Left renal pelvis (tissue), 4 donors: ENCODE measurements around the gene THADA. TPM values are rescaled to one million over a fixed set of nuclear protein-coding genes. Genes with fewer than 3 reads are reported as not detected.
A peak's percentile ranks its signal among the peaks of the same experiment; 100 is the strongest.
"Not testable (repeated sequence)": the region's sequence is repeated elsewhere in the genome, so short reads cannot be mapped to it uniquely, and the experiment has no call there.

Source experiments
- DNase-seq, 4 donors: peaks; one replicate each; pipeline ENCODE4 v3.0.0-alpha.2; 2013; ENCODE audit warnings: low read depth in 4 of 4, low spot score in 3 of 4
- polyA plus RNA-seq, 4 donors: library from polyadenylated mRNA; unstranded; fragments of 120-200 nt; gene quantifications; one replicate each; pipeline ENCODE4 v1.2.1, GENCODE V29; 2013; ENCODE audit not compliant: insufficient read length in 4 of 4

The THADA gene
- polyA plus RNA-seq, 4 donors: 19.9 to 38.6 (median 33.6) TPM

DNA sequence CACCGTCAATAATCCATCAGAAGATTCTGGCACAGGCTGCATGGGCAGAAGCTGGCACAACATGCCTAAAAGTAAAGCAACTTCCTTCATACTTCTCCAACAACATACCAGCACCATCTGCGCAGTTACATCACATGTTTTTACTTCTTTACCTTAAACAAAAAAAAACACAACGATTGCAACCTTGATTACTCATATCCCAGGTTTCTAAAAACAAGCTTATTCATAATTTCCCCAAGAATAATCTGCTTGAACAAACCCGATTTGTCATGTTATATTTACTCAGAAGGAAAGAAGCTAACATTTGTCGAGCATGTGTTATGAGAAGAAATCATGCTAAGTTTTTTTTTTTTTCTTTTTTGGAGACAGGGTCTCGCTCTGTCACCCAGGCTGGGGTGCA, 54.7 kb downstream of the THADA start:
- no peak for DNase-seq

DNA sequence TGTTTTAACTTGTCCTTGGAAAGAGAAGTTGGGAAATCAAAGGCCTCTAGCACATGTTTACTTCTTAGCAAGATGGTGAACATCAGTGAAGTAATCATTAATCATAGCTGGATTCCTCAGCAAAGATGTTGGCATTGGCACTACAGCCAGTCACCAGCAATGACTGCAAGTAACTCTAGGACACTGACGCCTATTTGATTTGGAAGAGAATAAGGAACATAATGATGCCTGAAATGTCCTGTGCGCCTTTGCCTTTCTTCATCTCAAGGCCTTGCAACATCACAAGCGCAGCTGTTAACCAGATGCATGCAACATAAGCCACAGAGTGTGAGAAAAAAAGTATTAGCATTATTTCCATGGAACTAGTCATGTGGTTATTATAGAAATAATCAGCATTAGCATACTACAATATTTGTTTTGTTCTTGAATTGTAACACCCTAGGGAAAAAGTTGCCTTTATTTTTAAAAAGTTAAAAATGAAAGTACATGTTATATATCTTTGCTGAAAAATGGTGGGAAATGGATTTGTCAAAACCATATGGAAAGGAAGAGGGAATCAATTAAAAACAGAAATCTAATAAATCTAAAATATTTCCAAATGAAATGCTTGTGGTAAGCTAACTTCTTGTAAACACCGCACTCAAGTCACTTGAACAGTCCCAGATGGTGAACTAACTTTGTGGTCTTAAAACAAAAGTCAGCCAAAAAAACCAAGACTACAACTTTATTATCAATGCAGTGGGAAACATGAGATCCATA, 55.6 kb downstream of the THADA start:
- peak in 1 of 4 donors; percentile 35 for DNase-seq

GRCh38 chr2:43539436-43539835, 56.4 kb downstream of the THADA start:
- DNase-seq: no peak

DNA sequence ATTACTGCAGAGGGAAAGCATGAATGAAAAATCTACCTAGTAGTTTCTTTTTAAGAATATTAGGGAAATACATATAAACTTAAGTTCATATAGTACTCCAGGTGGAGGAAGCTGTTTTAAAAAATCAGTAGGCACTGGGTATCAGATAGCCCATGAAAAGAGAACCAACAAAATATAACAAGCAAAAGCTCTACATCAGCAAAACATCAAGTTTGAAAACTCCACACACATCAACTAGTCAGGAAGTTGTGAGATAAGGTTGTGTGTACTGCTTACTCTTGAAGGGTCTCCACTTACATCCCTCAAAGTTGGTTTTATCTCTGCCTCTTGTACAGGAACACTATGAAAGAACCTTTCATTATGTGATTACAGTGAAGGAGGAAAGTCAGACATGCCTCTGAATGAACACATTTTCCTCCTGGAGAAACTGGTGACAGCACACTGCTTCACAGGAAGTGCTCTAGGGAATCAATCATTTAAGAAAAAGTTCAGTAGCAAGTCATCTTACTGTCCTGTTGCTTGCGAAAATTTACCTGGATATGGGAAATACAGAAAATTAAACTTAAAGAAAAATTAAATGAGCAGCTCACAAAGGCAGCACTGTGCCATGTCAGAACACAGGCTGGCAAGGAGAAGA, 57.7 kb downstream of the THADA start:
- DNase-seq: no peak

DNA sequence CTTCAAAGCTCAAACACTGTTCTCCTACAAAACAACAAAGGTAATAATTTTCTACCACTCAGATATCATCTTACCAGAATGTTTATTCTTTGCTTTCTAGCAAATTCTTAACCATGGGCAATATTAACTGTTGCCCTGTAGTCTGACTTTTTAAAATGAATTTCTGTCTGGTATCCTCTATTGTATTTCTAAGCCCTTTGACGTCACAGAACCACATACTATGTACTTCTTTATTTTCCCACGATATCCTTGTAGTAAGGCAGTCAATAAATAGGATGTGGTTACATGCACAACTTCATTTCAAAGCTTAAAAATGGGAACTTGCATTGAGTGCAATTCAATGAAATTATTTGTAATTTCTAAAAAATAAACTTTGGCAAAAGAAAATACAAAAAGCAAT, 58.7 kb downstream of the THADA start:
- DNase-seq: no peak

DNA sequence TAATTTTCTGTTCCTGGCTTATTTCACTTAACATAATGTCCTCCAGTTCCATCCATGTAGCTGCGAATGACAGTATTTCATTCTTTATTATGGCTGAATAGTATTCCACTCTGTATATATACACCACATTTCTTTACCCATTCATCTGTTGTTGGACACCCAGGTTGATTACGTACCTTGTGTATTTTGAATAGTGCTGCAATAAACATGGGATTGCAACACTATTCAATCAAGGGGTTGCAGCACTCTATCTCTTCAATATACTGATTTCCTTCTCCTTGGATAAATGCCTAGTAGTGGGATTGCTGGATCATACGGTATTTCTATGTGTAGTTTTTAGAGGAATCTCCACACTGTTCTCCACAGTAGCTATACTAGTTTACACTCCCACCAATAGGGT, 61.3 kb downstream of the THADA start:
- no peak for DNase-seq

DNA sequence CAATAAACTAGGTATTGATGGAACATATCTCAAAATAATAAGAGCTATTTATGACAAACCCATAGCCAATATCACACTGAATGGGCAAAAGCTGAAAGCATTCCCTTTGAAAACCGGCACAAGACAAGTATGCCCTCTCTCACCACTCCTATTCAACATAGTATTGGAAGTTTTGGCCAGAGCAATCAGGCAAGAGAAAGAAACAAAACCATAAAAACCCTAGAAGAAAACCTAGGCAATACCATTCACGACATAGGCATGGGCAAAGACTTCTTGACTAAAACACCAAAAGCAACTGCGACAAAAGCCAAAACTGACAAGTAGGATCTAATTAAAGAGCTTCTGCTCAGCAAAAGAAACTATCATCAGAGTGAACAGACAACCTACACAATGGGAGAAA, 63.3 kb downstream of the THADA start:
- DNase-seq: not testable (repeated sequence)

- no peak for DNase-seq
These were observed 64.6 kb downstream of the THADA start for GRCh38 chr2:43531251-43531650.

GRCh38 chr2:43526994-43527393, 68.8 kb downstream of the THADA start:
- DNase-seq: no peak

- DNase-seq: no peak
These were observed 70.3 kb downstream of the THADA start for GRCh38 chr2:43525506-43525905.

GRCh38 chr2:43524177-43524965, 71.5 kb downstream of the THADA start:
- peak in 1 of 4 donors; percentile 17 for DNase-seq

GRCh38 chr2:43522177-43522576, 73.7 kb downstream of the THADA start:
- DNase-seq: no peak

DNA sequence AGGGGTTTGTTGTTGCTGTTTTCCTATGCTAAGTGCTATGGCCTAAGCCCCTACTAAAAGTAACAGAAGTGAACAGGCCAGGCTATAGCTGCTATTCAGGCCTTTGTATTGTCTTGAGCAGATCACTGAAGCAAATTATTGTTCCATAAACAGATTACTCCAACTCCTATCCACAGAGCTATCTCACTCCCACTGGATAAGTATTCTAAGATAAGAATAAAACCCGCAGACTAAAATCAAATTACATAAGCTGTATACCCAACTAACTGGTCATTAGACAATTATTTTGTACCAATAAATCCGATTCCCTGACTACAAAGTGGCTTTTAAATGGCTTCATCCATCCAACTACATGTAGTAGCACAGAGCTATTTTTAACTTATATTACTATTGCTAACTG, 74.3 kb downstream of the THADA start:
- DNase-seq: no peak

DNA sequence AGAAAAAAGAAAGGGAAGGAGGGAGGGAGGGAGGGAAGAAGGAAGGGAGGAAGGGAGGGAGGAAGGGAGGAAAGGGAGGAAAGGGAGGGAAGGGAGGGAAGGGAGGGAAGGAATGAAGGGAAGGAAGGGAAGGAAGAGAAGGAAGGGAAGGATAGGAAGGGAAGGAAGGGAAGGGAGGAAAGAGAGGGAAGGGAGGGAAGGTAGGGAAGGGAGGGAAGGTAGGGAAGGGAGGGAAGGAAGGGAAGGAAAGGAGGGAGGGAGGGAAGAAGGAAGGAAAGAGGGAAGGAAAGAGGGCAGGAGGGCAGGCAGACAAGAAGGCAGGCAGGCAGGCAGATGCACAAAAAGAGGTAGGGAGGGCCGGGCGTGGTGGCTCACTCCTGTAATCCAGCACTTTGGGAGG, 74.9 kb downstream of the THADA start:
- no peak for DNase-seq

- no peak for DNase-seq
These were observed 76.1 kb downstream of the THADA start for GRCh38 chr2:43519643-43520221.

- no peak for DNase-seq
These were observed 77.1 kb downstream of the THADA start for GRCh38 chr2:43518718-43519117.

- no peak for DNase-seq
These were observed 77.7 kb downstream of the THADA start for GRCh38 chr2:43518181-43518580.

GRCh38 chr2:43515807-43516497, 79.9 kb downstream of the THADA start:
- no peak for DNase-seq

DNA sequence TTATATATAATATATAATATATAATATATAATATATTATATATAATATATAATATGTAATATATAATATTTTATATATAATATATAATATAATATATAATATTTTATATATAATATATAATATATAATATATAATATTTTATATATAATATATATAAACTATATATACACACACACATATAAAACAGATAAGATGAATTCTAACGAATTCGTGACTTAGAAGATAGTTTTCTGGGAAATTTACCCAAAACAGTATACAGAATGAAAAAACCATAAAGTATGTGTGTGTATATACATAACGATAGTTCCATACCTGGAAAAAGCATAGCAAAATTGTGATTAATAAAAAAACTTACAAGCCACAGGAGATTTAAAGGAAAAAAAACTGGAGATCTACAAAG, 80.6 kb downstream of the THADA start:
- no peak for DNase-seq

DNA sequence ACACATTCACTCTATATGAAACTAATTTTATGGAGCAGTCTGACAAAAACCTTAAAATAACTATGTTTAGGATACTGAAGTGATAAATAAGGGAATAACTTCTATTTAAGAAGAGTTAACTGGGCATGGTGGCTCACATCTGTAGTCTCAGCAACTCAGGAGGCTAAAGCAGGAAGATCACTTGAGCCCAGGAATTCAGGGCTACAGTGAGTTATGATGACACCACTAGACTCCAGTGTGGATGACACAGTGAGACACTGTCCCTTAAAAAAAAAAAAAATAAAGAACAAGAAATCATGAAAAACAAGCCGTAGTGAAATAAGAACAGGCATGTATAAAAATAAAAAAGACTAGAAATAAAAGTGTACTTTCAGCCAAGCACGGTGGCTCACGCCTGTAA, 82.0 kb downstream of the THADA start:
- DNase-seq: no peak

GRCh38 chr2:43513216-43513615, 82.6 kb downstream of the THADA start:
- DNase-seq: no peak
